PC-9 (cell line): ENCODE data around the gene OAF.

ENCODE experiments used
- CTCF ChIP-seq: fragments of 200-600 bp; sonication (generic); conservative IDR thresholded peaks from 2 replicates; pipeline ENCODE4 v1.6.1; 2017; ENCODE audit warnings: mixed run types, antibody characterized with exemption, mild to moderate bottlenecking, moderate library complexity
- EZH2 ChIP-seq: fragments of 200-600 bp; sonication (generic); IDR thresholded peaks from 2 replicates; pipeline ENCODE4 v1.8.0; 2017; ENCODE audit warnings: antibody characterized with exemption, low read depth

- TF ChIP-seq CTCF (no peak; the same call in 1 of the 2 replicates), EZH2 (no peak)
Measured at GRCh38 chr11:120258661-120259060, 47.8 kb downstream of the OAF start.
